HEK293 (cell line): Measurements from ENCODE around the gene IRF6.

Experiments
- CTCF ChIA-PET: fragments of 350-600 bp; formaldehyde crosslinking; extraction: SDS; loops from one replicate; lab custom pipeline; 2021; ENCODE audit warnings: antibody characterized with exemption; lab: Yijun Ruan, JAX
- POLR2A ChIA-PET: fragments of 300-600 bp; formaldehyde crosslinking; extraction: SDS; loops from one replicate; lab custom pipeline; 2020; ENCODE audit warnings: antibody characterized with exemption, inconsistent platforms; lab: Yijun Ruan, JAX
- H3K27ac ChIP-seq: fragments of 200-500 bp; sonication (Bioruptor generic); 2 replicates; pipeline ENCODE4 v1.5.1; 2014; ENCODE audit warnings: low read depth, low read length, control low read depth, inconsistent platforms; ENCODE audit errors: extremely low read depth
- H3K36me3 ChIP-seq, 2 experiments: fragments of 200-500 bp in 1 of 2; sonication (Bioruptor generic) in 1 of 2; 1 replicate in 1 of 2; 2 replicates in 1 of 2; pipeline ENCODE4 v1.5.1; 2014 to 2017; ENCODE audit warnings: inconsistent platforms in 2 of 2, low read length in 2 of 2; ENCODE audit not compliant: control insufficient read depth in 2 of 2, insufficient read depth in 1 of 2
- H3K4me1 ChIP-seq: fragments of 200-500 bp; sonication (Bioruptor generic); 2 replicates; pipeline ENCODE4 v1.5.1; 2014; ENCODE audit warnings: mild to moderate bottlenecking, low read length, inconsistent platforms; ENCODE audit not compliant: control insufficient read depth, insufficient read depth
- H3K4me3 ChIP-seq: 2 replicates; pipeline ENCODE4 v1.5.1; 2011; ENCODE audit warnings: low read depth, mild to moderate bottlenecking, control low read depth, low read length, moderate library complexity
- H3K9me3 ChIP-seq: fragments of 200-500 bp; sonication (Bioruptor generic); 2 replicates; pipeline ENCODE4 v1.5.1; 2014; ENCODE audit warnings: low read depth, low read length, inconsistent platforms; ENCODE audit not compliant: control insufficient read depth, insufficient read depth
- BCL6B ChIP-seq: fragments of 450-650 bp; formaldehyde crosslinking; IDR thresholded peaks from 2 replicates; pipeline ENCODE4 v1.5.1; 2017; ENCODE audit warnings: missing biosample characterization, missing genetic modification characterization
- GLI4 ChIP-seq: fragments of 450-650 bp; formaldehyde crosslinking; IDR thresholded peaks from 2 replicates; pipeline ENCODE4 v1.5.1; 2016; ENCODE audit warnings: missing biosample characterization, missing genetic modification characterization
- MEIS1 ChIP-seq: sonication (generic); formaldehyde crosslinking; IDR thresholded peaks from 2 replicates; pipeline ENCODE4 v1.8.1; 2022; ENCODE audit warnings: missing genetic modification reagents, mild to moderate bottlenecking, borderline replicate concordance
- ZBTB17 ChIP-seq: fragments of 450-650 bp; formaldehyde crosslinking; IDR thresholded peaks from 2 replicates; pipeline ENCODE4 v1.5.1; 2016; ENCODE audit warnings: missing biosample characterization, missing genetic modification characterization
- ZBTB49 ChIP-seq: fragments of 450-650 bp; formaldehyde crosslinking; IDR thresholded peaks from 2 replicates; pipeline ENCODE4 v1.5.1; 2016; ENCODE audit warnings: missing biosample characterization, missing genetic modification characterization, low read depth
- ZFP37 ChIP-seq: fragments of 450-650 bp; formaldehyde crosslinking; IDR thresholded peaks from 2 replicates; pipeline ENCODE4 v1.5.1; 2016; ENCODE audit warnings: missing biosample characterization, missing genetic modification characterization
- ZNF280D ChIP-seq: fragments of 450-650 bp; formaldehyde crosslinking; IDR thresholded peaks from 2 replicates; pipeline ENCODE4 v1.5.1; 2016; ENCODE audit warnings: missing biosample characterization, missing genetic modification characterization
- ZNF366 ChIP-seq: fragments of 450-650 bp; formaldehyde crosslinking; conservative IDR thresholded peaks from 2 replicates; pipeline ENCODE4 v1.5.1; 2016; ENCODE audit warnings: missing biosample characterization, missing genetic modification characterization
- ZNF433 ChIP-seq: fragments of 450-650 bp; formaldehyde crosslinking; IDR thresholded peaks from 2 replicates; pipeline ENCODE4 v1.5.1; 2016; ENCODE audit warnings: missing biosample characterization, missing genetic modification characterization, low read depth
- ZNF513 ChIP-seq: fragments of 450-650 bp; IDR thresholded peaks from 2 replicates; pipeline ENCODE4 v1.5.1; 2018; ENCODE audit warnings: missing biosample characterization, missing genetic modification characterization
- ZNF664 ChIP-seq: fragments of 450-650 bp; formaldehyde crosslinking; IDR thresholded peaks from 2 replicates; pipeline ENCODE4 v1.5.1; 2016; ENCODE audit warnings: missing biosample characterization, missing genetic modification characterization
- ZNF704 ChIP-seq: fragments of 450-650 bp; formaldehyde crosslinking; IDR thresholded peaks from 2 replicates; pipeline ENCODE4 v1.5.1; 2016; ENCODE audit warnings: missing biosample characterization, missing genetic modification characterization

IRF6 gene

GRCh38 chr1:209835782-209836298 lies 29.9 kb upstream of the IRF6 start:
- no peak for TF ChIP-seq MEIS1 (CRISPR knock-in tag)
- no peak for TF ChIP-seq BCL6B
- no peak for TF ChIP-seq ZNF664
- no peak for TF ChIP-seq ZNF433 (tag by site-specific recombination)
- no peak overlapping the region for H3K27ac ChIP-seq
- H3K9me3 ChIP-seq = no peaks in the 10 kb centered on the region
- ChIA-PET POLR2A (no interaction called here), CTCF (interaction anchor here (0.5 to 1.6 kb wide), 4 partner anchors 11 to 50 kb away, joined by 3 to 7 read pairs (median 4); no protein-coding TSS in a partner anchor)
- no peaks in the 10 kb centered on the region for H3K4me1 ChIP-seq
- H3K4me3 ChIP-seq = no peak overlapping the region
- H3K36me3 ChIP-seq = peaks cover 58 to 96% of the 10 kb centered on the region in 2 experiments

- ChIA-PET POLR2A (no interaction called here), CTCF (interaction anchor here (0.7 to 1.2 kb wide), 3 partner anchors 9 to 480 kb away, joined by 3 to 4 read pairs (median 3); no protein-coding TSS in a partner anchor)
- Histone ChIP-seq H3K27ac (no peak overlapping the region), H3K4me1 (no peaks in the 10 kb centered on the region), H3K4me3 (no peak overlapping the region), H3K36me3 (peaks cover 39 to 57% of the 10 kb centered on the region in 2 experiments), H3K9me3 (no peaks in the 10 kb centered on the region)
- TF ChIP-seq ZNF366 (tag by site-specific recombination) (no peak), ZBTB17 (tag by site-specific recombination) (peak; percentile 34; the same call in 1 of the 2 replicates)
- TF ChIP-seq, all 188 proteins: peak for 1
Observed at GRCh38 chr1:209831615-209832014, 25.7 kb upstream of the IRF6 start.

GRCh38 chr1:209830722-209831121 lies 24.8 kb upstream of the IRF6 start:
- CTCF ChIA-PET = interaction anchor here (0.6 to 0.7 kb wide), 2 partner anchors 19 to 158 kb away, joined by 3 to 4 read pairs; no protein-coding TSS in a partner anchor
- peak; percentile 91 for TF ChIP-seq ZNF513 (tag by site-specific recombination)
- no peak for TF ChIP-seq GLI4 (tag by site-specific recombination)
- no peak for TF ChIP-seq ZNF704
- TF ChIP-seq ZNF280D = no peak
- TF ChIP-seq ZBTB49 (tag by site-specific recombination) = no peak
- TF ChIP-seq ZFP37 (tag by site-specific recombination) = no peak
- TF ChIP-seq, all 188 proteins: peak for 1
- no peaks in the 10 kb centered on the region for H3K4me1 ChIP-seq
- H3K36me3 ChIP-seq = peaks cover 32 to 48% of the 10 kb centered on the region in 2 experiments
- H3K27ac ChIP-seq = no peak overlapping the region
- POLR2A ChIA-PET = no interaction called here
- no peaks in the 10 kb centered on the region for H3K9me3 ChIP-seq
- H3K4me3 ChIP-seq = no peak overlapping the region
